SK-N-SH (cell line): ENCODE results near the gene NYAP2. TPM values are rescaled to one million over a fixed set of nuclear protein-coding genes. Genes with fewer than 3 reads are reported as not detected.

Source experiments
- CTCF ChIA-PET: fragments of 300-600, 350-600 bp; formaldehyde crosslinking; extraction: SDS; loops from one replicate; lab custom pipeline; 2021; lab: Yijun Ruan, JAX
- POLR2A ChIA-PET: fragments of 350-600 bp; sonication (Branson Sonifier 250); formaldehyde crosslinking; extraction: SDS; loops from one replicate; lab custom pipeline; 2020; ENCODE audit warnings: antibody characterized with exemption, inconsistent platforms; lab: Yijun Ruan, JAX
- DNase-seq: peaks from one replicate; pipeline ENCODE4 v3.0.0; 2012
- H2AFZ ChIP-seq: fragments of 200-600 bp; sonication (generic); 2 replicates; pipeline ENCODE4 v1.8.1; 2016; ENCODE audit warnings: antibody characterized with exemption, mild to moderate bottlenecking, low read depth
- H3F3A ChIP-seq: fragments of 200-600 bp; sonication (generic); replicated peaks from 2 replicates; pipeline ENCODE3; 2016; ENCODE audit warnings: antibody characterized with exemption, mild to moderate bottlenecking; ENCODE audit not compliant: insufficient read depth
- H3K27ac ChIP-seq, 2 experiments: fragments of 200-500 bp in 1 of 2; fragments of 200-600 bp in 1 of 2; sonication (Bioruptor generic) in 1 of 2; sonication (generic), shearing (Covaris generic) in 1 of 2; 2 replicates each; pipeline versions ENCODE4 v1.5.1 to v1.6.1; 2014 to 2016; ENCODE audit warnings: low read depth in 2 of 2, inconsistent platforms in 1 of 2, low read length in 1 of 2, mild to moderate bottlenecking in 1 of 2, mixed read lengths in 1 of 2
- H3K27me3 ChIP-seq: fragments of 200-600 bp; sonication (generic), shearing (Covaris generic); 2 replicates; pipeline ENCODE4 v1.6.1; 2016; ENCODE audit warnings: mixed run types; ENCODE audit not compliant: insufficient read depth
- H3K36me3 ChIP-seq, 2 experiments: fragments of 200-500 bp in 1 of 2; fragments of 200-600 bp in 1 of 2; sonication (Bioruptor generic) in 1 of 2; sonication (generic) in 1 of 2; replicated peaks in 1 of 2; 2 replicates each; pipeline versions ENCODE3 to v1.5.1; 2014 to 2016; ENCODE audit warnings: low read length in 1 of 2, mild to moderate bottlenecking in 1 of 2; ENCODE audit not compliant: insufficient read depth in 2 of 2, control insufficient read depth in 1 of 2
- H3K4me1 ChIP-seq, 2 experiments: fragments of 200-500 bp in 1 of 2; fragments of 200-600 bp in 1 of 2; sonication (Bioruptor generic) in 1 of 2; sonication (generic), shearing (Covaris generic) in 1 of 2; 2 replicates each; pipeline versions ENCODE4 v1.5.1 to v1.6.1; 2014 to 2016; ENCODE audit warnings: low read depth in 1 of 2, low read length in 1 of 2, mixed run types in 1 of 2; ENCODE audit not compliant: insufficient read depth in 2 of 2, control insufficient read depth in 1 of 2
- H3K4me2 ChIP-seq: fragments of 200-600 bp; sonication (generic), shearing (Covaris generic); 2 replicates; pipeline ENCODE4 v1.6.1; 2017; ENCODE audit warnings: mixed run types
- H3K4me3 ChIP-seq, 2 experiments: fragments of 200-500 bp in 1 of 2; fragments of 200-600 bp in 1 of 2; sonication (Bioruptor generic) in 1 of 2; sonication (generic), shearing (Covaris generic) in 1 of 2; 2 replicates each; pipeline versions ENCODE4 v1.5.1 to v1.8.1; 2014 to 2016; ENCODE audit warnings: low read depth in 2 of 2, inconsistent platforms in 1 of 2, low read length in 1 of 2, mild to moderate bottlenecking in 1 of 2, mixed read lengths in 1 of 2, moderate library complexity in 1 of 2
- H3K79me2 ChIP-seq: fragments of 200-600 bp; sonication (generic); 2 replicates; pipeline ENCODE4 v1.8.1; 2017; ENCODE audit warnings: mild to moderate bottlenecking; ENCODE audit not compliant: insufficient read depth
- H3K9ac ChIP-seq: fragments of 200-600 bp; sonication (generic); 2 replicates; pipeline ENCODE4 v1.6.1; 2017; ENCODE audit warnings: mixed run types
- H3K9me2 ChIP-seq: fragments of 200-600 bp; sonication (generic); 2 replicates; pipeline ENCODE4 v1.6.1; 2017; ENCODE audit warnings: mixed run types
- H3K9me3 ChIP-seq: fragments of 200-600 bp; sonication (generic); 2 replicates; pipeline ENCODE4 v1.6.1; 2017; ENCODE audit warnings: mixed run types, mild to moderate bottlenecking, moderate library complexity
- H4K20me1 ChIP-seq: fragments of 200-600 bp; sonication (generic); 2 replicates; pipeline ENCODE4 v1.6.1; 2017; ENCODE audit warnings: mild to moderate bottlenecking, mixed run types; ENCODE audit not compliant: insufficient read depth
- CHD2 ChIP-seq: fragments of 150-350 bp; IDR thresholded peaks from 2 replicates; pipeline ENCODE4 v1.6.1; 2018; ENCODE audit warnings: low read length; ENCODE audit not compliant: partially characterized antibody
- EP300 ChIP-seq, 2 experiments: IDR thresholded peaks; 2 replicates each; pipeline versions ENCODE4 v1.4.0 to v1.6.1; 2012; ENCODE audit warnings: borderline replicate concordance in 1 of 2, low read depth in 1 of 2, low read length in 1 of 2
- GABPA ChIP-seq: IDR thresholded peaks from 2 replicates; pipeline ENCODE4 v1.4.0; 2012; ENCODE audit warnings: low read depth, mild to moderate bottlenecking
- GATA2 ChIP-seq: sonication (generic); formaldehyde crosslinking; IDR thresholded peaks from 2 replicates; pipeline ENCODE4 v1.5.0; 2020; ENCODE audit warnings: mild to moderate bottlenecking, missing genetic modification reagents
- MAX ChIP-seq: IDR thresholded peaks from 2 replicates; pipeline ENCODE4 v1.4.0; 2012; ENCODE audit warnings: low read depth
- MEF2A ChIP-seq: IDR thresholded peaks from 2 replicates; pipeline ENCODE4 v1.4.0; 2012; ENCODE audit warnings: low read depth, borderline replicate concordance
- MXI1 ChIP-seq: IDR thresholded peaks from 2 replicates; pipeline ENCODE4 v1.6.1; 2012; ENCODE audit warnings: mild to moderate bottlenecking, low read depth, low read length, improper control_type of control experiment
- PBX3 ChIP-seq: IDR thresholded peaks from 2 replicates; pipeline ENCODE4; 2012
- RAD21 ChIP-seq: IDR thresholded peaks from 2 replicates; pipeline ENCODE4 v1.6.1; 2012; ENCODE audit warnings: mild to moderate bottlenecking, low read length
- RCOR1 ChIP-seq: fragments of 150-350 bp; IDR thresholded peaks from 2 replicates; pipeline ENCODE4 v1.6.1; 2017; ENCODE audit warnings: antibody characterized with exemption, low read length
- REST ChIP-seq: IDR thresholded peaks from 2 replicates; pipeline ENCODE4 v1.6.1; 2012; ENCODE audit warnings: mild to moderate bottlenecking, low read depth, low read length, moderate library complexity
- RFX5 ChIP-seq: IDR thresholded peaks from 2 replicates; pipeline ENCODE4 v1.6.1; 2012; ENCODE audit warnings: mild to moderate bottlenecking, improper control_type of control experiment, low read length
- RXRA ChIP-seq: IDR thresholded peaks from 2 replicates; pipeline ENCODE4 v1.4.0; 2012; ENCODE audit warnings: low read depth, mild to moderate bottlenecking, borderline replicate concordance
- USF1 ChIP-seq: IDR thresholded peaks from 2 replicates; pipeline ENCODE4 v1.4.0; 2012; ENCODE audit warnings: low read depth, borderline replicate concordance
- WGBS: methylation state at CpG from one replicate; pipeline ENCODE4 v1.1.6; 2017; ENCODE audit warnings: low lambda C conversion rate; 5-methylcytosine and 5-hydroxymethylcytosine counted together
- polyA plus RNA-seq, 3 experiments: library from polyadenylated mRNA; depleted of rRNA; stranded (reverse); fragments of >200 nt; gene quantifications; 2 replicates each; pipeline ENCODE4 v1.2.3, GENCODE V29; 2012

Gene NYAP2
- polyA plus RNA-seq, 1 of the 3 experiments (the other 2 are of a cell fraction), result not detected

- ChIA-PET POLR2A (no interaction called here), CTCF (no interaction called here)
- no peaks in the 10 kb centered on the region for H4K20me1 ChIP-seq
- TF ChIP-seq GABPA, result no peak
- no peak for TF ChIP-seq RXRA
- TF ChIP-seq USF1, result no peak
- no peak for TF ChIP-seq REST
- TF ChIP-seq RCOR1, result peak; percentile 54; the same call in 1 of the 2 replicates
- TF ChIP-seq GATA2 (CRISPR knock-in tag), result peak; percentile 62
- TF ChIP-seq EP300 (IDR thresholded peaks at IDR 0.05; ENCODE audit: borderline replicate concordance in 1 of 2, low read depth in 1 of 2, low read length in 1 of 2), result peak in 1 of 2 experiments; percentile 82; a peak in 2 of 4 replicates
- TF ChIP-seq RAD21, result peak; percentile 16; the same call in 1 of the 2 replicates
- TF ChIP-seq MEF2A, result no peak
- TF ChIP-seq CHD2, result peak; percentile 14
- H3K9ac ChIP-seq, result no peak overlapping the region
- no peaks in the 10 kb centered on the region for H3K79me2 ChIP-seq
- no peaks in the 10 kb centered on the region for H3K36me3 ChIP-seq
- H3K27me3 ChIP-seq, result no peaks in the 10 kb centered on the region
- no peak overlapping the region for H3K4me3 ChIP-seq
- peak overlapping the region in 1 of 2 experiments; percentile 28; a peak in 1 of 4 replicates for H3K27ac ChIP-seq
- DNase-seq, result peak; percentile 9
- no peak overlapping the region for H2AFZ ChIP-seq
- H3K4me1 ChIP-seq, result peaks cover 0 to 7% of the 10 kb centered on the region in 2 experiments; a peak in 2 of 4 replicates
- H3K9me3 ChIP-seq, result no peaks in the 10 kb centered on the region
- H3F3A ChIP-seq, result peaks cover 4% of the 10 kb centered on the region
- H3K4me2 ChIP-seq, result no peak overlapping the region
- no peaks in the 10 kb centered on the region; the same call in 1 of the 2 replicates for H3K9me2 ChIP-seq
- 28% methylated on average over 3 of the region's 3 CpGs for WGBS
Observed at GRCh38 chr2:225355788-225356187, 43.7 kb upstream of the NYAP2 start.

- CTCF ChIA-PET, result no interaction called here
- Histone ChIP-seq H3K9me2 (no peaks in the 10 kb centered on the region), H3K9ac (no peak overlapping the region)
- TF ChIP-seq MAX (no peak), REST (no peak), EP300 (IDR thresholded peaks at IDR 0.05; ENCODE audit: borderline replicate concordance in 1 of 2, low read depth in 1 of 2, low read length in 1 of 2) (no peak), PBX3 (no peak), RFX5 (no peak), MXI1 (no peak), USF1 (no peak), CHD2 (no peak), GABPA (no peak)
Observed at GRCh38 chr2:225366731-225367130, 32.8 kb upstream of the NYAP2 start.

More at GRCh38 chr2:225366731-225367130, 32.8 kb upstream of the NYAP2 start:
- H3K4me2 ChIP-seq, result no peak overlapping the region
- H3K27me3 ChIP-seq, result no peaks in the 10 kb centered on the region
- no peak overlapping the region for H3K27ac ChIP-seq
- no peak overlapping the region for H2AFZ ChIP-seq
- H3K79me2 ChIP-seq, result no peaks in the 10 kb centered on the region
- H3K4me3 ChIP-seq, result no peak overlapping the region
- POLR2A ChIA-PET, result no interaction called here
- no peaks in the 10 kb centered on the region for H3K4me1 ChIP-seq
- H3K9me3 ChIP-seq, result no peaks in the 10 kb centered on the region
- DNase-seq, result no peak
- H3K36me3 ChIP-seq, result no peaks in the 10 kb centered on the region
- no peaks in the 10 kb centered on the region for H3F3A ChIP-seq
- H4K20me1 ChIP-seq, result no peaks in the 10 kb centered on the region
